ENCODE results near the gene STK11.
"Not testable (repeated sequence)": the region's sequence is repeated elsewhere in the genome, so short reads cannot be mapped to it uniquely, and the experiment has no call there.

STK11 gene

DNA sequence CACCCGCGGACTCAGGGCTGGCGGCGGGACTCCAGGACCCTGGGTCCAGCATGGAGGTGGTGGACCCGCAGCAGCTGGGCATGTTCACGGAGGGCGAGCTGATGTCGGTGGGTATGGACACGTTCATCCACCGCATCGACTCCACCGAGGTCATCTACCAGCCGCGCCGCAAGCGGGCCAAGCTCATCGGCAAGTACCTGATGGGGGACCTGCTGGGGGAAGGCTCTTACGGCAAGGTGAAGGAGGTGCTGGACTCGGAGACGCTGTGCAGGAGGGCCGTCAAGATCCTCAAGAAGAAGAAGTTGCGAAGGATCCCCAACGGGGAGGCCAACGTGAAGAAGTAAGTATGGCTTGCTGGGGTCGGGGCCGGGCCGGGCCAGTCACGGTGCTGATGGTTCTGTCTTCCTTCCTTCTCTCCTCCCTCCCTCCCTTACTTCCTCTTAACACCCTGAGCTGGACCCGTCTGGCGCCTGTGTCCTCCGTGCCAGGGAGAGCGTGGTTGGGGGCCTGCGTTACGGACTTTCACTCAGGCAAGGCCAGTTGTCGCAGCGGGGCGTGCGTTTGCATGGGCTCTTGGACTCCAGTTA, 1.4 kb downstream of the STK11 start:
- peak; percentile 78 for FAIRE-seq
- DNase-seq (ENCODE audit: insufficient read length, low spot score), result no peak

DNA sequence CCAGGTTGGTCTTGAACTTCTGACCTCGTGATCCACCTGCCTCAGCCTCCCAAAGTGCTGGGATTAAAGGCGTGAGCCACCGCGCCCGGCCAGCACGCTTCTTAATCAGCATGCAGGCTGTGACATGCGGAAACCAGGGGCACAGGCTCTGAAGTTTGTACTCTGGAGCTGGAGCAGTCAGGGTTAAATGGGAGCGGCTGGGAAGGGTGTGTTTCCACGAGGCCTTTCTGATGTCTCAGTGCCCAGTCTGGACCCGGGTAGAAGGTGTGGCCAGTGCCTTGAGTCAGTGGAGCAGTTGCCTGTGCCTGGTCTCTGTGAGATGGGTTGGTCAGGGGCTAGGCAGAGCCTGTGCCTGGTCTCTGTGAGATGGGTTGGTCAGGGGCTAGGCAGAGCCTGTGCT, 3.3 kb downstream of the STK11 start:
- not testable (repeated sequence) for DNase-seq (ENCODE audit: insufficient read length, low spot score); FAIRE-seq

DNA sequence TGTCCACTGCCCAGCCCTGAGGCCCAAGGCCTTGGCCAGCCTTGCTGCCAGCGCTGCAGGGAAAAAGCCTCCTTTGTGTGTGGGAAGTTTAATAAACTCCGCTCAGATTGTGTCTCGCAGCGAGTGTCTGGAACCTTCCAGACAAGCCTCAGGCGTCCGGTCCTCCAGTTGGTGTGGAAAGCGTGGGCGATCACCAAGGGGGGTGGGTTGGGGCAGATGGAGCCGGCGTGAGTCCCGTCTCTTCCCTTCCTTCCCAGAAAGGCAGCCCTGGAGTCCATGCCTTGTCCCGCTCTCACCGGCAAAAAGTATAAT, 4.6 kb downstream of the STK11 start:
- DNase-seq (ENCODE audit: insufficient read length, low spot score) (no peak), FAIRE-seq (no peak)

DNA sequence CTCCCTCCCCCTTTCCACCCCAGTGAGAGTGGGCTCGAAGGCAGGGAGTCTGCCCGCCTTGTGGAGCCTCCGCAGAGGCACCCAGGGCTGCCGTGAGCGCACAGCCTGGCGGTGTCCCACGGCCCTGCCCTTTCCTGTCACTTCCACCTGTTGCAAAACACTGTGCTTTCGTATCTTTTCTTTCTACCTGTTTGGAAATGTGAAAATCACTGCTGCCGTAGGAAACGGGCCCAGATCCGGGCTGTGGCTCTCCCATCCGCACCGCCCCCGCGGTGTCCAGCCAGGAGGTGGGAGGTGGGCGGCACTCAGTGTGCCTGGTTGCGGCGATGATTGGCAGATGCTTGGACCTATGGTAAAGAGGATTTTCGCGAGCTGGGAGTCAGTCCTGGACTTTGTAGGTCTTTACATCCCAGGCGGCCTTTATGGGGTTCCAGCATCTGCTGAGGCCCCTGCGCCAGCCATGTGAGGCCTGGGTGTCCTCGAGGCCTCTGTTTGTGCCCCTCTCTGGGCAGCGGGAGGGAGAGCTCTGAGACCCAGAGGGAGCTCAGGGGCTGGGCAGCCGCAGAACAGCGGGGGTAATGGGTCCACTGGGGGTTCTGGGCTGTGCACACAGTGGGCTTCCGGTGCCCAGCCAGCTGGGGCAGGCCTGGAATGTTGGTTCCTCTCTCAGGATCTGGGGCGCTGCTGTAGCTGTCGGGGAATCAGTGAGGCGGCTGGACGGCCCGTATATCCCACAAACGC, 6.1 kb downstream of the STK11 start:
- DNase-seq (ENCODE audit: insufficient read length, low spot score) (no peak), FAIRE-seq (no peak)

DNA sequence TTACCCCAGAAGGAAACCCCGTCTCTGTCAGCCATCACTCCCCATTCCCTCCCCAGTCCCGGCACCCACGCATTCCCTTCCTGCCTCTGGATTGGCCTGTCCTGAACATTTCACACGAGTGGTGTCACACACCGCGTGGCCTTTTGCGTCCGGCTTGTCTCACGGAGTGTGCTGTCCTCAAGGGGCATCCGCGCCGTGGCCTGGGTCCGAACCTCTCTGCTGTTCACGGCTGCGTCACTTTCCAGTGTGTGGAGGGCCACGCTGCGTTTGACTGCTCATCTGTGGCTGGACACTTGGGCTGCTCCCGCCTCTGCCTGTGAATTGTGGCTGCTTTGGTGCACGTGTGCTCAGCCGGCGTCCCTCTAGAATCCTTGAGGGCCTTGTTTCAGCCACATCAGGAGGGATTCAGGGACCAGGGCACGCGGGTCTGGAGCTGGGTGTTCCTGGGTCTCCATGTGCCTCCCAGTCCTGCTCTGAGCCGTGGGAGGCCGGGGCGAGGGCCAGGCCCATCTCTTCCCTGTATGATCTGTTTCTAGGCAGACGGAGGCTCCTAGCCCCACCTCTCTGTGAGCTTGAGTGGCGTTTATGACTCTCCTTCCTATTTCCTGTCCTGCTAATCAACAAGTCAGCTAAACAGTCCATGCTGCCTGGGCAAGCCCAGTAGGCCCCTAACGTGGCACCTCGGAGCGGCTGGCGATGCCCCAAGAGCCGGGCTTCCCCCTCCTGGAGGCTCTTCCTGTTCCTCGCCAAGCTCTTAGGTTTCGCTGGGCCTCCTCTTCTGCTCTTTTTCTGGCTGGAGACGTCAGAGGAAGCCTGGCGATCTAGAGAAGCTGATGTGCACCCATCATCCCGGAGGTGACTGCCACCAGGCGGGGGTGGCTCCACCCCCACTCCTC, 8.1 kb downstream of the STK11 start:
- DNase-seq (ENCODE audit: insufficient read length, low spot score), result no peak
- FAIRE-seq, result peak; percentile 71

DNA sequence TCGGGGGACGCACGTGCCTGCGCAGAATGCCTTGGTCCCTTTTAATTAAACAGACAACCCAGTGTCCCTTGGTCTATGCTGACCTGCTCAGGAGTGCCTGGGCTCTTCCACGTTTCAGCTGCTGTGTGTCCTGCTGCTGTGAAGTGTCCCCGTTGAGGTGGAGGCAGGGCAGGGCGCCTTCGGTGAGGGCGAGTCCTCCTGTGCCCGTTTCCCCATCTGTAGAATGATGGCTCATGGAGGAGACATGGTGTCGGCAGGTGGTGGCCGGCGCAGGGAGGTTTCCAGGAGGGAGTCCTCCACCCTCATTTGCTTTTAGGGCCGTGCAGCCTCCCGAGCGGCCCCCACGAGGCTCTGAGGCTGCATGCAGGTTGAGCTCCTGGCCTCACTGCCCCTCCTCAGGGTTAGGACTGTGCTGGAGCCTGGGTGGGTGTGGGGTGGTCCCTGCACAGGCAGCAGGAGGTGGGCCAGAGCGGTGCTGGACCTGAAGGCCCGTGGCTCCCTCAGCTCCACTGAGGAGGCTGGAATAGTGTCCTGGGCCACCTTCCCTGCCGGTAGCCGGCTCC, 8.8 kb downstream of the STK11 start:
- DNase-seq (ENCODE audit: insufficient read length, low spot score) (no peak), FAIRE-seq (no peak)

DNA sequence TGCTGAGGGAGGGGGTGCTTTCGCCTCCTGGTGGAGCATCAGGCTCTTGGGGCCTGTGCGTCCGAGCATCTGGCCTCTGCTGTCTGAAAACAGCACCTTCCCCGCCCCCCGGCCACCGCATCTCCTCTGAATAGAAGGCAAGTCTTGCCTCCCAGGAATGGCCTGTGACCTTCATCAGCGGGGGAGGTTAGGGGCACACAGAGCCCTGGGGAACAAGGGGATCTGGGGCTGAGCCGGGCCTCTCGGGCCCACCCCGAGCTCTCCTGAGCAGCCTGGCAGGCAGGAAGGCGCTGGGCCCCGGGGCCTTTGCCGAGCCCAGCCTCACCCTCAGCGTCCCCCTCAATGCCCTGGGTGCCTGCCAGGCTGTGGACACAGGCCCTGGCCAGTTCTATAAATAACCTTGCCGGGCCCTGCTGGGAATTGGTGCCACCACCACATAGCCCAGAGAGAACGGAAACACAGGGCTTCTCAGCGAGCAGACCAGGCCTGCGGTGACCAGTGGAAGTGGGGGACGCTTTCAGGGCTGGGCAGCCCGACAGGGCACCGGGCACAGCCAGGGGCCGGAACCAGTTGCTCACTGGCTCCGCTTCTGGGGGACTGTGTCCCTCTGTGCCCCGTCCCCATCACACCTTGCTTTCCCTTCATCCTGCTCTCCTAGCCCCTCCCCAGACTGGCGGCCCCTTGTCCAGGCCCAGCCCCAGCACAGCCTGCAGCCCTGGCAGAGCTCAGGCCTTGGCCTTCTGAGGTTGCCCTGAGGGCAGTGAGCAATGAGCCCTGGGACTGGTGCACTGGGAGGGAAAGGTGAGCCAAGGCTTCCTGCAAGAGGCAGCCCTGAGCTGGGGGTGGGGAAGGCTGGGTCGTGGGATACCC, 9.5 kb downstream of the STK11 start:
- no peak for FAIRE-seq
- no peak for DNase-seq (ENCODE audit: insufficient read length, low spot score)

DNA sequence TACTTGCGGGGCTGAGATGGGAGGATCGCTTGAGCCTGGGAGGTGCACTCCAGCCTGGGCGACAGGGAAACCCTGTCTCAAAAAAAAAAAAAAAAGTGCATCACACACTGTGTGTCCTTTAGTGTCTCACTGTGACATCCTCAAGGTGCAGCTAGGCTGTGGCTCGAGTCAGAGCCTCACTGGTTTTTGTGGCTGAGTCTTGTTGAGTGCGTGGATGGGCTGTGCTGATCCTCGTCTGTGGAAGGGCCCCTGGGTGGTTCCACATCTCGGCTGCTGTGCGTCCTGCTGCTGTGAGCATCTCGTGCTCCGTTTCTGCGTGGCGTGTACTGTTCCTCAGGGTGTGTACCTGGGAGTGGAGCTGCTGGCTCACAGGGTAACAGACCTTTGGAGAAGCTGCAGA, 11.2 kb downstream of the STK11 start:
- FAIRE-seq (no peak), DNase-seq (ENCODE audit: insufficient read length, low spot score) (no peak)

DNA sequence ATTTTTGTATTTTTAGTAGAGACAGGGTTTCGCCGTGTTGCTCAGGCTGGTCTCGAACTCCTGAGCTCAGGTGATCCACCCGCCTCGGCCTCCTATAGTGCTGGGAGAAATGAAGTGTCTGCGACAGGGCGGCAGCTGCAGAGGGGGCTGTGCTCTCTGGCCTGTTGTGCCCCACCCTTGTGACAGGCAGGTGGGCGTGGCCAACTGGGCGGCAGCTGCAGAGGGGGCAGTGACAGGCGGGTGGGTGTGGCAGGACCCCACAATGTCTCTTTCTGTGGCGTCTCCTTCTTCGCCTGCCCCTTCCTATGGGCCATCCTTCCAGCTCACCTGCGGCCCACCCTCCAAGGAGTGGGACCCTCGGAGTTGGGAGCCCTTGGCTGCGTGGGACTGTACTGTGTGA, 11.8 kb downstream of the STK11 start:
- DNase-seq (ENCODE audit: insufficient read length, low spot score) (no peak), FAIRE-seq (no peak)

DNA sequence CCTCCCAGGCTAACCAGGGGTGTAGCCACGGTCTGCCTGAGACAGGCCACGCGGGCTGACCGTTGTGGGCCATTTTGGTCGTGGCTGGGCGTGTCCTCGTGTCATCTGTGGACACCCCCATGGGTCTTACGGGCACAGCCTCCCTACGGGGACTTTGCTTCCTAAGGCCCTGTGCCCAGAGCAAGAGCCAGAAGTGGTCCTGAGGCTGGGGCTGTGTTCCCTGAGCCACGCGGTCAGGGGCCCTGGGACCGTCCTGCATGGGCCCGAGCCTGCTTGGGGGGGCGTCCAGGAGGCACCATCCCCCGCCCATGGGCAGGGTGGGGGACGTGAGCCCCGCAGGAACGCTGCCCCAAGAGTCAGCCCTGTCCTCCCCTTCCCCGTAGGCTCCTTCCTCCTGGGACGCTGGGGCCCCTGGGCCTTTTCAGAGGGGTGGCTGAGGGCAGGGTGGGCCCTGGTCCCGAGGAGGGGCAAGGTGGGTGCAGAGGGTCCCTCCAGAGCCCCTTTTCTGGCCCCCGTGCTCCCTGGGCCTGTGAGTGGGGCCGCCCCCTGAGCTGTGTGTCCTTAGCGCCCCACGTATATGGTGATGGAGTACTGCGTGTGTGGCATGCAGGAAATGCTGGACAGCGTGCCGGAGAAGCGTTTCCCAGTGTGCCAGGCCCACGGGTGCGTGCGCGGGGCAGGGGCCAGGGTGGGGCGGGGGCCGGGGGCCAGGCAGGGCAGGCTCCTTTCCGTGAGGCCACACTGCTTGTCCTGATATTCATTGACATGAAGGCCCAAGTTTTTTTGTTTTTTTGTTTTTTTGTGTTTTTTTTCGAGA, 13.4 kb downstream of the STK11 start:
- FAIRE-seq (no peak), DNase-seq (ENCODE audit: insufficient read length, low spot score) (no peak)

DNA sequence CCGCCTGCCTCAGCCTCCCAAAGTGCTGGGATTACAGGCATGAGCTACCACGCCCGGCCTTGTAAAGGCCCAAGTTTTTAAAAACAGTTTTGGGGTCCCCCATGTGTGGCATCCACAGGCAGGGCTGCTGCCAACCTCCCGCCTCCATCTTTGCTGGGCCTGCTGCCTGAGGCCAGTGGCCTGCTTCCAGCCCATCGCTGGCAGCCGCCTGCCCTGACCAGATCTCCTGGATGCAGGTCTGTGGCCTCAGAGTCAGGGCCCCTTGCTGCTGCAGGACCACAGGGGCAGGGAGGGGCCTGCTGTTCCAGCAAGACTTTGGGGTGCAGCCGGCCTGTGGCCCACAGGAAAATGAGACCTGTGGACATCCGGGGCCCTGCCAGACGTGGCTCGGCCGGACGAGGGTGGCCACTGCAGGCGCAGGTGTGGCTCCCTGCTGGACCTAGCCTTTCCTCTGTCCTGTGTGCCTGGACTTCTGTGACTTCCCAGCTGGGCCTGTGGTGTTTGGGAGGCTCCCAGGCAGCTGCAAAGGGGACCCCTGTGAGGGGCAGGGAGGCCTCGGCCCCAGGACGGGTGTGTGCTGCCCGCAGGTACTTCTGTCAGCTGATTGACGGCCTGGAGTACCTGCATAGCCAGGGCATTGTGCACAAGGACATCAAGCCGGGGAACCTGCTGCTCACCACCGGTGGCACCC, 14.4 kb downstream of the STK11 start:
- FAIRE-seq (no peak), DNase-seq (ENCODE audit: insufficient read length, low spot score) (no peak)

DNA sequence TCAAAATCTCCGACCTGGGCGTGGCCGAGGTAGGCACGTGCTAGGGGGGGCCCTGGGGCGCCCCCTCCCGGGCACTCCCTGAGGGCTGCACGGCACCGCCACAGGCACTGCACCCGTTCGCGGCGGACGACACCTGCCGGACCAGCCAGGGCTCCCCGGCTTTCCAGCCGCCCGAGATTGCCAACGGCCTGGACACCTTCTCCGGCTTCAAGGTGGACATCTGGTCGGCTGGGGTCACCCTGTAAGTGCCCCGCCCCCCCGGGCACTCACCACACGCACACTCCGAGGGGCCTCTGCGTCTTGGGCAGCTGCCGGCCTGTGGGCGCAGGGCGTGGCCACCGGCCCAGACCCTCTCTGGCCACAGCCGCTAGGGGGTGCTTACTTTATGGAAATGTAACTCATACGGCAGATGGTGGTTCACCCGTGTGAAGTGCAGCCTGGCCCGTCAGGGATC, 14.9 kb downstream of the STK11 start:
- no peak for DNase-seq (ENCODE audit: insufficient read length, low spot score)

DNA sequence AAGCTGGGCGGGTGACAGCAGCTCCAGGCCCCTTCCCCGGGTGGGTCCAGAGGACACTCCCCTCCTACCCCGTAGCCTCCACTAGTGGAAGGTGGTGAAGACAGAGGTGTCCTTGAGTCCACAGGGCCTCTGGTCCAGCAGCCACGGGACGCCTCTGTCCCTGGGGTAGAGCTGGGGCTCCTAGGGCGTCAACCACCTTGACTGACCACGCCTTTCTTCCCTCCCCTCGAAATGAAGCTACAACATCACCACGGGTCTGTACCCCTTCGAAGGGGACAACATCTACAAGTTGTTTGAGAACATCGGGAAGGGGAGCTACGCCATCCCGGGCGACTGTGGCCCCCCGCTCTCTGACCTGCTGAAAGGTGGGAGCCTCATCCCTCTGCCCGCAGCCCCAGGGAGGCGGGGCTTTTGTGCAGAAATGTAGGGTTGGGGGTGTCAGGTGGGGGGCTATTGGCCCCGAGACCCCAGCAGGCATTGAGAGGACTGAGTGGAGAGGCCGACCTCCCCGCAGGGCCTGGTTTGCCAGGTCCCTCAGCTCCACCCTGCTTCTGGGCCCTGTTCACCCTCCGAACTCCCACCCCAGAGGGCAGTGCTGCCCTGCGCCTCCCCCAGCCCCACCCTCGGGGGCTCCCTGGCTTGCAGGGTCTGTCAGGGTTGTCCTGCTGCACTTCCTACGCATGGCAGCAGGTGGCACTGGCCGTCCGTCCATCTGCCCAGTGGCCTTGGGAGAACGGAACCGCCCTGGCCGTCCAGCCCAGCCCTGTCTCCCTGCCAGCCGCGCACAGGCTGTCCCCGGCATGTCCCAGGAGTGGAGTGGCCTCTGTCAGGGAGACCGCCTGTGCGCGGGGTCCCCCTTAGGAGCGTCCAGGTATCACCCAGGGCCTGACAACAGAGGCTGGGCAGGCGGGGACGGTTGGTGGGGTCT, 15.7 kb downstream of the STK11 start:
- DNase-seq (ENCODE audit: insufficient read length, low spot score) (no peak), FAIRE-seq (no peak)

More for the DNA sequence above, 14.9 kb downstream of the STK11 start:
- no peak for FAIRE-seq

DNA sequence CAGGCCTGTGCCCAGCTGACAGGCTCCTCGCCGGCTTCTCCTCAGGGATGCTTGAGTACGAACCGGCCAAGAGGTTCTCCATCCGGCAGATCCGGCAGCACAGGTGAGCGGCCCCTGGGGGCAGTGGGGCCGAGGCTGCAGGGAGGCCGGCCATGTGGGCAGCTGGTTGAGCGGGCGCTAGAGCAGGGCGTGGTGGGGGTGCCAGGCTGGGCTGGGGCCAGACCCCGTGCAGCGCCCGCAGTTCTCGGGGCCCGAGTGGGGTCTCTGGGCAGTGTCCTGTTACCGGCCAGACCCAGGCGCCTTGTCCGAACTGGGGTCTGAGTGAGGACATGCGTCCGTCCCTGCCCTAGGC, 16.3 kb downstream of the STK11 start:
- FAIRE-seq (no peak), DNase-seq (ENCODE audit: insufficient read length, low spot score) (no peak)

DNA sequence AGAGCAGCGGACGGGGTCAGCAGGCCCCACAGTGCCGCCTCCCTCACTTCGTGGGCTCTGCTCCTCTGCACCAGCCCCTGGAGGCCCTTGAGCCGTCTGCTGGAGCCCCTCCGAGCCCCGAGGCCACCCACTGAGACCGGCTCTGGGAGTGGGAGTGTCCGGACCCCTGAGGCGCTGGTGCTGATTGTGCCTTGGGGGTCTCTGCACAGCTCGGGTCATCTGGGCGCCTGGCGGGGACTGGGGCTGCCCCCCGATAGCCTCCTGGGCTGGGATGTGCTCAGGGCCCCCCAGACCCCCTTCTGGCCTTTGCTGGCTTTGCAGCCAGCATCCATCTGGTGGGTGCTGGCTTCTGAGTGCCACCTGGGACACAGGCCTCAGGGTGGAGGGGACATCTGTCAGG, 16.8 kb downstream of the STK11 start:
- no peak for DNase-seq (ENCODE audit: insufficient read length, low spot score)
- no peak for FAIRE-seq

DNA sequence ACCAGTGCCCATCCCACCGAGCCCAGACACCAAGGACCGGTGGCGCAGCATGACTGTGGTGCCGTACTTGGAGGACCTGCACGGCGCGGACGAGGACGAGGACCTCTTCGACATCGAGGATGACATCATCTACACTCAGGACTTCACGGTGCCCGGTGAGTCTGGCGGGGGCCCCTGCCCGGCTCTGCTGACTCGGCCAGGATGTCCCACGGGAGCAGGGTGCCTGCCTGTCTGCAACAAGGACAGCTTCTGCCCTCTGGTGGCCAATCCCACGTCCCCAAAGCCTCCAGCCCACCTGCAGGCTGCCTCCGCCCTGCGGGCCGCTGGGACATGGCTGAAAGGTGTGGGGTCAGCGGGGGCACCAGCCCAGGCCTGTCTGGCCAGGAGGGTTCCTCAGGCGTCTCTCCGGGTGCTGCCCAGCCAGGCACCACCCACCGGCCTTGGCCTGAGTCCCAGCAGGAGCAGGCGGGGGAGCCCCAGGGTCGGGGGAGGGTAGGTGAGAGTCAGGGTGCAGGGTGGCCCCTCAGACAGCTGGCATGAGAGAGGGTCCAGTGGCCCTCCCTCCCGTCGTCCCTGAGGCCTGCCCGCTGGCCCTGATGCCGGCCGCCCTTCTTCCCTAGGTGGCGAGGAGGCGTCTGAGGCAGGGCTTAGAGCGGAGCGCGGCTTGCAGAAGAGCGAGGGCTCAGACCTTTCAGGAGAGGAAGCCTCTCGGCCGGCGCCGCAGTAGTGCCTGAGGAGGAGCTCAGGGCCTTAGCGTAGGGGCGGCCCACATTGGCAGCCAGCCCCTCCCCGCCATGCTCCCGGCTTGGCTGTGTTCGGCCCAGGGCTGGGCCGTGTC, 17.7 kb downstream of the STK11 start:
- peak; percentile 92 for DNase-seq (ENCODE audit: insufficient read length, low spot score)
- no peak for FAIRE-seq
